ENCODE data around the gene SCARF1.

The SCARF1 gene

DNA sequence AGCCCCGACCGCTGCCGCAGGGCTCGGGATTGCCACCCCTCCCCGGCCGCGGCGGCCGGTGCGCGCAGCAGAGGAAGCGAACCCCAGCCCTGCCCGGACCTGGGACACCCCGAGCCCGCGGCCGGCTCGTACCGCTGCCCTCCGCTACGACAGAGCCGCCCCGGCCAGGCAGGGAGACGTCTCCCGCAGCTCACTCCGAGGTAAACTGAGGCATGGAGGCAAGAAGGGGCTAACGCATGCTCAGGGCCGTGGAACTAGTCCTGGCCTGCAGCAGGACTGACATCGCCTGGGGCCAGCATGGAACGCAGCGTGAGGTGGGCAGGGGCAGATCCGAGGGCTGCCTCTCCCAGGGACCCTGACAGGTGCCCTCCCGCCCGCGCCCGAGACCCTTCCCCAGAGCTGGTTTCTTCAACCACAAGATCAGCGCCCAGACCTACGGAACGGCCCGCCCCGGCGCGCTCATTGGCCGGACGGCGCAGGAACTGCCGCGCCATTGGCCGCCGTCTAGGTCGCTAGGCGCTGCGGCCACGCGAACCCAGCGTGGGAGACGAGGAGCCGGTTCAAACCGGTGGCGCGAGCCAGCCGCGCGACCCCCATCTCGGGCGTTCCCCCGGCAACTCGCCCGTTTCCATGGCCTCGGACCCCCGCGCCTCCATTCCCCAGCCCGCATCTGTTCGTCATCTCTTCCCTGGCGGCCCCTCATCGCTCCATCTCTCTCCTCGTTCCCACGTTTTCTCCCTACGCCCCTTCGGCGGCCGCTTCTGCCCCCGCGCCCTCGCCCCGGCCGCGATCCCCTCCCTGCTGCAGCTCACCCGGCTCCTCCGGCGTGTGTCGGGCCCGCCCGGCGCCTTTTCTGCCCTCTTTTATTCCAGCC, 17.3 kb downstream of the SCARF1 start, which contains the start of gene SLC43A2:
SLC43A2 (minus strand) TSS at position 853 of the 874 bp plus-strand sequence. CDS start 960 bp downstream, outside the sequence.
- no peak for FAIRE-seq

- FAIRE-seq: no peak
These were observed 18.1 kb downstream of the SCARF1 start for GRCh38 chr17:1627182-1627981.

GRCh38 chr17:1626333-1626732, 19.2 kb downstream of the SCARF1 start:
- FAIRE-seq: no peak

DNA sequence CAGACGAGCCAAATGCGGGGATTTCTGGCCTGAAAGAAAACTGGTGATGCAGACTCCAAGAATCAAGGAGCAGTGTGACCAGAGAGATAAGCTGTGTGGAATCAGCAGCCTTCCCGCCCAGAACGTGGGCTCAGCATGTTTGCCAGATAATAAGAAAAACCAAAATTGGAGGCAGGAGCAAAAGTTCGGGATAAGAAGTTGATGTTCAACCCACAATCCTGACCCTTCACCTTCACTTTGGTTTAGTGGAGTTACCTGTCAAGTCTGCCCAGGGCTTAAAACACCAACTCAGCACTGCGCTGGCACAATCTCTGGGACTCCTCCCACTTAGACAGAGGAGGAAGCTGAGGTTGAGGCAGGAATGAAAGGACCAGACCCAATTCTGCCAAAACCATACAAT, 20.0 kb downstream of the SCARF1 start:
- FAIRE-seq: no peak

DNA sequence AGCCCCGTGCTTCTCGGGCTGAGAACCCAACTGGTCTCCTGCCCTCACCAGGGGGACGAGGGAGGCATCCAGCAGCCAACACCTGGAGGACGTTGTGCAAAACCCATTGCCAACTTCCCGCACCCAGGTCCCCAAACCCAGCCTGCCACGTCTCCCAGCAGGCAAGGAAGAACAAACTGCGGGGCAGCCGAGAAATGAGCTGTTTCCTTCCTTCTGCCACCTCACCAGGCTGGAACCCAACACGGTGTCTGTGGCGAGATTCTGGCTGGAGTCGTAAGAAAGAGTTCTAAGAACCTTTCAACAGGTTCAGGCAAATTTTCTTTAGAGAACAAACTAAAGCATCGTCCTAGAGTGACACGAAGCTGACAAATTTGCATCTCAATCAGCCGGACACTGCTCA, 20.5 kb downstream of the SCARF1 start:
- no peak for FAIRE-seq

GRCh38 chr17:1624650-1625049, 20.9 kb downstream of the SCARF1 start:
- FAIRE-seq: no peak

GRCh38 chr17:1623057-1623630, 22.4 kb downstream of the SCARF1 start:
- no peak for FAIRE-seq

DNA sequence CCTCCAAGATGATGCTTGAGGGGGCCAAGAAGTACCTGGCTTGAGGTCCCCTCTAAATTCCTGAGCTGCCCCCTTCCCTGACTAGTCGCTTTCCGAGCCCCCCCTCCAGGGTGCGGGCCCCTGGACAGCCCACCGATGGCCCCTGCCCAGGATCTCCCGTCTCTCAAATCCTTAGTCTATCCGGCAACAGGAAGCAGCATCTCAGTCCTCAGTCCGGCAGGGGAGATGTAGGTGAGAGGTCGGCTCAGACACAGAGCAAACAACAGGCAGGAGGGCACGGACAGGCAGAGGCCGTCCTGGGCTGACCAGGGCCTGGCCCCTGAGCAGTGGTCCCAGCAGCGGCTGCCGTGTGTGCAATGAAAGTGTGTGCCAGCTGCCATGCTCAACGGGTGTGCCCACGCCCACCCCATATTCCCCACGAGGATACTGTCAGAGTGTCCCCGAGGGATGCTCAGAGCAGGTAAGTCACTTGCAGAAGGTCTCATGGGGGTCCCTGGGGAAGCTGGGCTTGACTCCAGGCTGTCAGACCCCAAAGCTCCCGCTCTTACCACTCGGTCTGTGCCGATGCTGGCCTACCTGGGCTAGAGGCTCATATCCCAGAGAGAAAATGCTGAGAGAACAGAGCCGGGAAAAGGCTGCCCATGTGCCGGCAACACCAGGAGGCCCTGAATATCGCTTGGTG, 24.1 kb downstream of the SCARF1 start:
- no peak for FAIRE-seq

GRCh38 chr17:1620486-1620885, 25.0 kb downstream of the SCARF1 start:
- no peak for FAIRE-seq

DNA sequence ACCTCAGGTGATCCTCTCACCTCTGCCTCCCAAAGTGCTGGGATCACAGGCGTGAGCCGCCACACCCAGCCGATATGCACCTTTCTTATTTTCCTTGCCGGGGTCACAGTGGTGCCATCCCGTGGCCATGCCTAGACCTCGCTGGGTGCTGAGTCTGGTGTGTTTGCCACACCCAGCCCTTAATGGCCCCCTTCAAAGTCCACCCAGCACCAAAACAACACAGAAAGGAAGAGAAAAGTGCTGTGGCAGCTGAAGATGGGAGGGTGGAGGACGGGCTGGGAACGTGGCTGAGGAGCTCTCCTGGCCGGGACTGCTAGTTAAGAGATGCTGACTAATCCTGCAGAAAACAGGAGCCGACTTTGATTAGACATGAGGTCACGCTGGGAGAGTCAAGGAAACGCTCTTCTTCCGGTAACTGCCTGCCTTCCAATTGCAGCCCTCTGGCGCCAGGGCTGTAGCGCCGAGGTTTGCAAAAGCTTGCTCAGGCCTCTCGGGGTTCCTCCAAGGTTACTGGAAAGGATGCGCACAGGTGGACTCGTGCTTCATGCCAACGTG, 27.8 kb downstream of the SCARF1 start:
- FAIRE-seq: no peak

DNA sequence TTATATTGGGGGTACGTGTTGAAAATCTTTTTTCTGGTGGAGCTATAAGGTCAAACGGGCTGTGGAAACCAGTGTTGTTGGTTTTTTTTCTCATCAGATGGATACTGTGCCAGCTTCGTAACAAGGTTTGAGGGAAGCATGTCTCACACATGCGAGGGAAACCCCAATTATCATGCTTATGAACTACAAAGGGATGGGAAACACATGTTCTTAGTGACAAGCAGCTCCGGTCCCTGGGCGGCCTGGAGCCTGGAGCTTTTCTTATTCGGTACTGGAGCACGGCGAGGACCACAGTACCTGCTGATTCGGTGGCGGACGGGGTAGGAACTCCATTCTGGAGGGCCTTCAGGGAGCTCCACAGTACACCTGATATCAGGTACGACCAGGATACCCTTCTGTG, 29.4 kb downstream of the SCARF1 start:
- no peak for FAIRE-seq

- no peak for FAIRE-seq
These were observed 33.1 kb downstream of the SCARF1 start for GRCh38 chr17:1612400-1612799.

- no peak for FAIRE-seq
These were observed 33.8 kb downstream of the SCARF1 start for GRCh38 chr17:1611715-1612114.

DNA sequence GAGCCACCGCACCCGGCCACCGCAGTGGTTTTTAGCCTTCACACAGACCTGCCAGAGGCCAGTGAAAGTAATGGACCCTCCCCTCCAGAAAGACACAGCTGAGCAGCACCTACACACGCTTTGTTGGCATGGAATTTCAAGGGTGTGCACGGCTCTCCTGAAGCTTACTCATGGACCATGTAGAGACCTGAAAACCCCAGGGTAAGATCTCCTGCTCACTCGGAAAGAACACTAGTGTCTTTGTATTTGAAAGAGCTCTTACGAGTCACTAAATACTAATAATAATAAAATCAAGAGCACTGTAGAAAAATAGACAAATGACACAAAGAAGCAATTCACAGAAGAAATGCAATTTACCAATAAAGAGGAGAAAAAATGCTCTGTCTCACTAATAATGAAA, 36.9 kb downstream of the SCARF1 start:
- FAIRE-seq: no peak

DNA sequence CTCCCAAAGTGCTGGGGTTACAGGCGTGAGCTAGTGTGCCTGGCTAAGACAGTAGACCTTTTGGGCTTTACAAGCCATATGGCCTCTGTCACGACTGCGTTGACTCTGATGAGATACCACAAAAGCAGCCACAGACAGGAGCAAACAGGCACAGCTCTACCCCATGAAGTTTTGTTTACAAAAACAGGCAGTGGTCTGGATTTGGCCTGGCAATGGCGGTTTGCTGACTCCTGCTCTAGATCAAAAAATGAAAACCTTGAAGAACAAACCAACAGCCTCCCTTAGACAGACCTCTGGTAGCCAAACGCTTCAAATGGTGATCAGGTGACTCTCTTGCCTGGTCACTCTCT, 37.6 kb downstream of the SCARF1 start:
- FAIRE-seq: no peak

GRCh38 chr17:1606352-1606985, 39.1 kb downstream of the SCARF1 start:
- no peak for FAIRE-seq

- no peak for FAIRE-seq
These were observed 39.7 kb downstream of the SCARF1 start for GRCh38 chr17:1605681-1606351.

DNA sequence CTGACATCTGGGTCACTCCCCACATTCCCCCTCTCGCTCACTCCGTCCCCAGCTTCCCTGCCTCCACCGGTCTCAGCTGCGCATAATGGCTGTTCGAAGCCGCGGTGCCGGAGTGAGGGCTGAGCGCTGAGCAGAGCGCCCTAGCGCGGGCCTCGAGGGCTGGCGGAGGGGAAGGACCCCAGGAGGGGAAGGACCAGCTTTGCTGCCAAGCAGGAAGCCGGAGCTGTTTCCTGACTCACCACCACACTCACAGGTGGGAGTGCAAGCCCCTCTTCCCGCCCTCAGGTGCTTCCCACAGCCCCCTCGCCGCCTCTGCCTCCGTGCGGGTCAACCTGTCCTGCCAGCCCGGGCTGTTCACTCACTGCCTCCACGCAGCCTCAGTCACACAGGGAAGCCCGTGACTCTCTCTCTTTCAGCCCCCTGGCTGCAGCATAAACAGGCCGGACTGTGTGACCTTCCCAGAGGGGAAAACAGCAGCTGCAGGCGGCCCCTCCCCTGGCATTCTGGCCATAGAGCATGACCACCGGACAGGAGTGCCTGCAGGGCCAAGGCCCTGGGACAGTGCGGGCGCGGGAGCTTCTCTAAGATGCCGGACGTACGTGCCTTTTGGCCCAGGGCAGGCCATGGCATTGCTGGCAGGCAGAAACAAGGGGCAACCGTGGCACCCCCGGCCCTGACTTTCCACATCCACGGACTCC, 40.6 kb downstream of the SCARF1 start:
- FAIRE-seq: no peak

GRCh38 chr17:1601571-1601970, 44.0 kb downstream of the SCARF1 start:
- FAIRE-seq: no peak

DNA sequence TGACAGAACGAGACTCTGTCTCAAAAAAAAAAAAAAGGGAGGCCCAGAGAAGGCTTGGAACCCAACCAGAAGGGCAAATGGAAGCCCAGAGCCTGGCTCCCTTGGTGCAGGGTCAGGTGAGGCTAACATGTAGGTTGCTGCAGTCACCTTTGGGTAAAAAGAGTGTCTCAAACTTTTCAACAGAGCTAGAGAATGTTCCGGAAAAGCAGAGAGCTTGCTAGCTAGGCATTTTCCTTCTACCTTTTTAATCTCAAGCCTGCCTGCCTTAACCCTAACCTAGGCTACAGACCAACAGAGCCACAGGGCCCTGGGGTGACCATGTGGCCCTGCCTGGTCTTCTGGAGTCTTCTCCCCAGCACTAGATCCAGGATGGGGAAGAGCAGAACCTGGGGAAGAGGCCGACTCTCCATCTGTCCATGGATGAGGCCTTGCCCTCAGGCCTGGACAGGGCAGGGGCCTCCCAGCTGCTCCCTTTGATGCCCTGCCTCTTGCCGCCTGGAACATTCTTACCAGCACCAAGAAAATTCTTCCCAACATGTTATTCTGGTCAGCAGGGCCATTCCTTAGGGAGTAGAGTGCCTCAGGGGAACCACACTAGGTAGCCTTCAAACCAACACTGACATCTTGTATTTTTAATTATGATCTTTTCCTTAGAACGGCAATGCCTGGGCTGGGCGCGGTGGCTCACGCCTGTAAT, 47.0 kb downstream of the SCARF1 start:
- FAIRE-seq: no peak

Data from A204.1 (cell line).